GM18858 (cell line): ENCODE results near the gene PKP1.

Experiments used
- ATAC-seq: cut with Tn5 transposase; IDR thresholded peaks from one replicate; pipeline ENCODE4 v1.9.1; 2021; ENCODE audit not compliant: unreplicated experiment

Gene PKP1

DNA sequence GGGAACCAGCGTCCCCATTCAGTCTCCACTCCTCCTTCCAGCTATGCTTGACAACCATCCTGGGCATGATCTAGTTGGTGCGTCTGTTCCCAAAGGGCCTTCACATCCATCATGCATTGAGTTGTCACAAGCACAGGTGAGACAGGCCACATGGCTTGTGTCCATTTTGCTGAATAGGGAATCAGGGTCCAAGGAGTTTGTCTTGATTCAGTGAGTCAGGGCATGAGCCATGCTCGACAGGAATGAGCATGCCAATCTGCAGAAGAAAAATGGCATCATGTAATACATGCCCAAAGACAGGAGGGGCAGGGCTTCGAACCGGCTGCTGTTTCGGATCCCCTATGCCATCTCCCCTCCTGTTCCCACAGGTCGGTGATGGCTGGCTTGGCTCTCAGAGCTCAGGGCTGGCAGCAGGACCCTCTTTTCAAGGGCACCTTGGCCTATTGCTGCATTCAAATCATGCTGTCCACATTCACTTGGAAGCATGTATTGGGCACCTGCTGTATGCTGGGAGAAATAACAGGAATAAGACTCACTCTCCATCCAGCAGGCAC lies 44.5 kb downstream of the PKP1 start:
- ATAC-seq = no peak

DNA sequence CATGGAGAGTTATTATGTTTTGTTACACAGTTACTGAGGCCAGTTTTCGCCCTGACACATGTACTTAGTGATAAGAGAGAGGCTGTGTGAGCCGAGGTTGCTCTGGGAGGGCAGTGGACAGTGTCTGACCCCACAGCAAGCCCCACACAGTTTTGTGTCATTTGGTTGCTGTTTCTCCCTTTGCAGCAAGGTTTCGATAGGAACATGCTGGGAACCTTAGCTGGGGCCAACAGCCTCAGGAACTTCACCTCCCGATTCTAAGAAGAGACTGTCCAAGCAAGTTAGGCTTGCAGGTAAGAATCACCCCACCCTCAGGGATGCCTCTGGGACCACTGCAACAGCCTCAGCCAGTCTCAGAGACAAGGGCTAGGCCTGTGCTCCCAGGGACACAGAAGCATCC lies 45.3 kb downstream of the PKP1 start:
- no peak for ATAC-seq

DNA sequence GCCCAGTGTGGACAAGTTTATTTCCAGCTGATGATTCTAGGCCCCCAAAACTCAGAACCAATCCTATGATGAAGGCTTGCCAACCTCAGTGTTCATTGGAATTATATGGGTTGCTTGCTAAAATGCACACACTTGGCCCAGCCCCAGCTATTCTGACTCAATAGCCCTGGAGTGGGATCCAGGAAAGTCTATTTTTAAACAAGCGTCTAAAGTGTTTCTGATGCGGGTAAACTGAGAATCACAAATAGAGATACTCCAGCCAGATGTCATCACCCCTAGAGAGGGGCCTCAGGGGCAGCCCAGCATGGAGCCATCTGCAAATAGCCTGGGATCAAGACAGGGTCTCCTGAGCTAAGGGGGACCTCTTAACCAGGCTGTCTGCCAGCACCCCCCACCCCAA lies 46.0 kb downstream of the PKP1 start:
- ATAC-seq = no peak

DNA sequence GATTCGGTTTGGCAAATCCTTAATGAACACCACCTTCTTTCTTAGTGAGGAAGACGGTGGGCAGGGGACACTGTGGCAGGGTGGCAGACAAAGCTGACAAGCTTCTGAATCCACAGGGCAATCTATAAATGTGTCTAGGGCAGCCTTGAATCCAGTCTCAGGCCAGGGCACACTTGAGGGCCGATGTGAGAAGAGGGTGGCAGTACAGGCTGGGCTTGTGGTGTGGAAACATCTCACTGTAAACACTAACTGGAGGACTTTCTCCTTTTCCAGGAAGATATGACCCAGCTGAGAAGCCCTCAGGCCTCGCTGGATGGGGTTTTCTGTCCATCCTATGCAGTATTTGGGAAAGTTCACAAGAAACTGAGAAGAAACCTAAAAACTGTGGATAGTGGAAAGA lies 46.5 kb downstream of the PKP1 start:
- no peak for ATAC-seq

DNA sequence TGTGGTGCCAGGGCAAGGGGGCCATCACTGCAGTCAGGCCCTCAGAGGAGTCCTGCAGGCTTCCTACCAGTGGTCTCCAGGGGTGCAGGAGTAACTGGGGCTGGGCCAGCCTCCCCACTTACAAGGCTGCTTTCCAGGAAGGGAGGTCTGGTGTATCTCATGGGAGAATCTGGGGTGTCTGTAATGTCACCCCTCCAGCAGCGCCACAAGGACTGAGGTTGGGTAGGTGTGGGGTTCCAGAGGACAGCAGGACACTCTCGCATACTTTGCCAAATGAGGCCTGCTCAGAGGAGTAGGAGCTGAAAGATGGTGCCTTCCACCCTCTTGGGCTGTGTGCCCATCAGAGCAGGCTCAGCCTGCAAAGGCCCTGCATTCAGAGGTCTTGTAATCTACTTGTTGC lies 47.2 kb downstream of the PKP1 start:
- no peak for ATAC-seq

GRCh38 chr1:201331166-201331565 lies 47.9 kb downstream of the PKP1 start:
- no peak for ATAC-seq

GRCh38 chr1:201332021-201332420 lies 48.7 kb downstream of the PKP1 start:
- no peak for ATAC-seq

- ATAC-seq = no peak
Observed at GRCh38 chr1:201332616-201333335, 49.5 kb downstream of the PKP1 start.

DNA sequence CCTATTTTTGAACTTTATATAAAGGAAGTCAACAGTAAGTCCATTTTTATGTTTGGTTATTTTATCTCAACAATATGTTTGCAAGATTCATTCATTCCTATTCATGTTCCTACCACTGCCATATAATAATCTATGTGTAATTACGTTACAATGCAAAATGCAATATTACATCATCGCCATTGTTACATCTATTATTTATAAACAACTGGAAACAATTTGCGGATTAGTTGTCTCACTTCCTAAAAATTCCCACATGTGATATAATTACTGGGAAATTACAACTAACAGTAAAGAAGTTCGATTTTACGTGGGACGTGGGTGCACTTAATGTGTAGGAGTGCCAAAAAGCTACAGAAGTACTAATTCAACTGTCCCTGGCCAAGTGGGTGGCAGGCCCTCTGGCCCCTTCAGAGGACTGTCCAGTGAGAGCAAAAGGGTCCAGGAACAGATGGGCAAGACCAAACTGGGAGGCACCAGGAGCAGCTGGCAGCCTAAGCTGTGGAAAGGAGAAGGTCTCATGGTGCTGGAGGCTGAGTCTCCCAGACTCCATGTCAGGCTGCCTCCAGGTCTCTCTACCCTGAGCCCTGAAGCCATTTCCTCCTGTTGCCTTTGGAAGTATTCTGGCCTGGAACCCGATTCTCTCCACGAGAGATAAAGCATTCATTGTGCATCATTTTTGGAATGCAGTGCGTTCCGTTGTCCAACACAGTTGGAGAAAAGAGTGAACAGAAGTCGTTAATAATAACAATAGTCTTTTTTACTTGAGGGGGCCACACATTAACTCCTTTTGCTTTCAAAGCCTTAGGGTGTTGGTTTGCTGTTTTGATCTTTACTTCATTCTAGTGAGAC lies 51.2 kb downstream of the PKP1 start:
- ATAC-seq = no peak

DNA sequence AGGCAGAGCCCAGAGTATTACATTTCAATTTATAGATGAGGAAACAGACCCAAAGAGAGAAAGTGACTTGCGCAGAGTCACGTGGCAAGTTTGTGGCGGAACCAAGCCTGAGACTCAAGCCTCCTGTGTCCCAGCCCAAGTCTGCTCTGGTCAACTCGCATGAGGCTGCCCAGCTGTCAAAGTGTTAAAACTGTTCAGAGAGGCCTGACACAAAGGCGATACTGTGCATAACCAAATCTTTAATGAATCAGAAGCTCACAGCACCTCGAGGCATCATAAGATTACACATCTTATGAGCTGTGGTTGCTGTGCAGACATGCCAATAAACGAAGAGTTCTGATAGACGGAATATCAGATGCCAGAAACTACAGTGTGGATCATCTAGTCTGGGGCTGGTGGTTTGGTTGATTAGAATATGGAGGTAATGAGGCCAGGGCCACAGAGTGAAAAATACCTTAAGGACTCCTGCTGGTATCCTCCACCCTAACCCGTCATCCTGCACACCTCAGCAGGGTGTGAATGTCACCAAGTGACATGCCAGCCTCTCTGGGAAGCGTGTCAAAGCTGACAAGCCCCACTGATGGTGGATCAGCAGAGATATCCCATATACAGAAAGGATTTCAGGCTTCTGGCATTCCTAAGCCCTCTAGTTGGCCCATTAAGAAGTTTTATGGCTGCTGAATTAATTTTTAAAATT lies 52.0 kb downstream of the PKP1 start:
- ATAC-seq = no peak

DNA sequence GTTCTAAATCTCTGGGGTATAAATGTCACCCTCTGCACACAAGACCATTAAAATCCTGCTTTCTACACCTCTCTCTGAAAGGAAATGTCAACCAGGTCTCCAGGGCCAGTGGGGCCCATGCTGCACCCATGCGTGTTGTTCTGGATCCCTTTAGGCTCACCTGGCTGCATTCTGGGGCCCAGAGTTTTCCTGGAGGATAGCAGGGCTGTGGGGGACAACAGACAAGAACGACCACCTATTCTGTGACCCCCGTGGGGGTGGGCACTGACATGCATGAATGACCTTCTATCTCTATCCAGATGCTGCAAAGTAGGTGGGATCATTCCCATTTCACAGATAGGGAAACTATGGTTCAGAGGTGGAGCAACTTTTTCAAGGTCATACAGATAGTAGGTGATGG lies 52.6 kb downstream of the PKP1 start:
- ATAC-seq = no peak

- no peak for ATAC-seq
Observed at GRCh38 chr1:201336711-201337450, 53.6 kb downstream of the PKP1 start.

- ATAC-seq = no peak
Observed at GRCh38 chr1:201341377-201341776, 58.1 kb downstream of the PKP1 start.

DNA sequence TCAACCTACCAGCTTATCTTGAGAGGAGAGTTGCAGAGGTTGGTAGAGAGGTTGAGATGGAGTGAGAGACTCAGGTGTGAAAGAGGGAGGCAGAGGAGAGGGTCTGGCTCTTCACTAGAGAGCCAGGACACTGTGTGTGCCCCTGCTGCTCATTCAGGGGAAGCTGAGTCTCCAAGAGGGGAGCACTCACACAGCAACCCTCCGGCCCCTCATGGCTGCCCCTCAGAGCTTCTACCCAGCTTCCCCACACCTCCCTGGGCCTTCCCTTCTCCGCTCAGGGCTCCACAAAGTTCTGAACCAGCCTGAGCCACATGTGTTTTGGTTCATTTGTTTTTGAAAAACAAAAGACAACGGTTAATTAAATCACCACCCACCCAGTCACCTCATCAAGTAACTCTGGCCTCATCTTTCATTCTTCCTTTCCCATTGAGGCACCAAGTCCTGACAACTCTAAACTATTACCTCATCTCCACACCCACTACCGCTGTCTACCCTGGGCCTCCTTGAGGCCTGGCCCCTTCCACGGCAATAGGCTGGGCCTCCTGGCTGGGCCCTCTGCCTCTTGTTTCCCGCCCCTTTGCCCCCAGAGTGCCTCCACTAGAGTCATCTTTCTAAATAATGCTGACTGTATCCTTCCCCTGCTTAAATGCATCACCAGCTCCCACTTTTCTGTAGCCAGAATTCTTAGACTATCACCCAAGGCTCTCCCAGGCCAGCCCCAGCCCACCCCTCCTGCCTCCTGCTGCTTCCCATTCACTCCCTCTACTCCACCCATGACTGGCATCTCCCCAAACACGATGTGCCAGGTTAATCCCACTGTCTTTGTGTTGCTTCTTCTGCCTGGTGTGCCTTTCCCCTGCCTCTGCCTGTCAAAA lies 61.1 kb downstream of the PKP1 start:
- ATAC-seq = no peak

- ATAC-seq = no peak
Observed at GRCh38 chr1:201345081-201345355, 61.7 kb downstream of the PKP1 start.

DNA sequence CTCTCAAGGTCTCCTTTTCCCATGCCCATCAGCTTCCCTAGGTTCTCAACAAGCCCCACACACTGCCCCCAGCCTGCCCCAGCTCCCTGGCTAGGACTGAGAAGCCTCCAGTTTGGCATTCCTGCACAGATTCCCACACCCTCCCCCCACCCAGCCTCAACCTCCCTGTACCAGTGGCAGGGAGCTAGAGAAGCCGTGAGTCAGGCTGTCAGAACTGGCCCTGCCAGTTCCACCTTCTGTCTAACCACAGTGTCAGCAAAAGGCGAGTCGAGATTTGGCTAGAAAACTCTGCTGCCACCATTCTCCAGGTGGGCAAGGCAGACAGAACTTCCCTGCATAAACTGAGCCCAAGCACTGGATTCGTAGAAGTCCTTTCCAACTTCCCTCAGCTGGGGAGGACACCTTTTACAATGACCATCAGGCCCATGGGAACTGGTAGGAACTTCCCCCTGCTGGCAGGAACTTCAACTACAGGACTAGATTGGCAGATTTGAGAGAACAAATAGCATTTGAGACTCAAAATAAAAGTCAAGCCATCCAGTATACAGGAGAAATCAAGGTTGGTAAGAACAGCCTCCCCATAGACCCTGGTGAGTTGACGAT lies 63.1 kb downstream of the PKP1 start:
- no peak for ATAC-seq

- no peak for ATAC-seq
Observed at GRCh38 chr1:201346987-201347386, 63.7 kb downstream of the PKP1 start.

- ATAC-seq = no peak
Observed at GRCh38 chr1:201347498-201348210, 64.3 kb downstream of the PKP1 start.

- ATAC-seq = no peak
Observed at GRCh38 chr1:201348211-201348566, 64.9 kb downstream of the PKP1 start.
